HG03139 (cell line): ENCODE data around the gene TOMM40.
"Not testable (repeated sequence)": the region's sequence is repeated elsewhere in the genome, so short reads cannot be mapped to it uniquely, and the experiment has no call there.

Source experiments
- ATAC-seq: cut with Tn5 transposase; IDR thresholded peaks from one replicate; pipeline ENCODE4 v1.9.1; 2021; ENCODE audit not compliant: unreplicated experiment

The TOMM40 gene

DNA sequence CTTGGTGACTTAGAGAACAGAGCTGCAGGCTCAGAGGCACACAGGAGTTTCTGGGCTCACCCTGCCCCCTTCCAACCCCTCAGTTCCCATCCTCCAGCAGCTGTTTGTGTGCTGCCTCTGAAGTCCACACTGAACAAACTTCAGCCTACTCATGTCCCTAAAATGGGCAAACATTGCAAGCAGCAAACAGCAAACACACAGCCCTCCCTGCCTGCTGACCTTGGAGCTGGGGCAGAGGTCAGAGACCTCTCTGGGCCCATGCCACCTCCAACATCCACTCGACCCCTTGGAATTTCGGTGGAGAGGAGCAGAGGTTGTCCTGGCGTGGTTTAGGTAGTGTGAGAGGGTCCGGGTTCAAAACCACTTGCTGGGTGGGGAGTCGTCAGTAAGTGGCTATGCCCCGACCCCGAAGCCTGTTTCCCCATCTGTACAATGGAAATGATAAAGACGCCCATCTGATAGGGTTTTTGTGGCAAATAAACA is 33.2 kb downstream of the TOMM40 start:
- ATAC-seq: no peak

DNA sequence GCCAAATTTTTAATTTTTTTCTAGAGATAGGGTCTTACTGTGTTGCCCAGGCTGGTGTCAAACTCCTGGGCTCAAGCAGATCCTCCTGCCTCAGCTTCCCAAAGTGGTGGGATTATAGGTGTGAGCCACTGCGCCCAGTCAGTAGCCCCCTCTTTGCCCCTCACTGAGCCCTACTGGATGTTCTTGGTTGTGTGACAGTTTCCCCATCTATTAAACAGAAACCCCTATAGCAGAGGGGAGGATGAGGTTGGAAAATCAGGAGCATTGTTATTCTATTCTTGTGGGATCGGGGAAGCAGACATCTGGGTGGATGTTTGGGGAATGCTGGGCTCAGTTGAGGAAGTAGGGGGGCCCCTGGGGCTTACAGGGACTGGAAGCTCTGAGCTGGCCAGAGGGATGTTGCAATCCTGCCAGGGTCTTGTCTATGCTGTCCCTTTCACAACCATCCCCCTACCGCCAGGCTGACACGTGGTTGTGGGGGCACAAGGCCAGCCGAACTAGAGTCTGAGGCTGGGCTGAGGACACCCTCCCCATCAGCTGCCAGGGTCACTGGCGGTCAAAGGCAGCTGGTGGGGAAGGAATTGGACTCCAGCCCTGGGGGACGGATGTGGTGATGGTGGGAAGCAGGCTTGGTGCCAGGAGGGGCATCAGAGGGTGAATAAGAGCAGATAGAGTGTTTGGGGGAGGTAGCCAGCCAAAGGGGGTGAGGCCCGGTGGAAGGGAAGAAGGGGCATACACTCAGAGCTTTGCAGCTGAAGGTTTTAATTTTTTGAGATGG is 34.2 kb downstream of the TOMM40 start:
- no peak for ATAC-seq

DNA sequence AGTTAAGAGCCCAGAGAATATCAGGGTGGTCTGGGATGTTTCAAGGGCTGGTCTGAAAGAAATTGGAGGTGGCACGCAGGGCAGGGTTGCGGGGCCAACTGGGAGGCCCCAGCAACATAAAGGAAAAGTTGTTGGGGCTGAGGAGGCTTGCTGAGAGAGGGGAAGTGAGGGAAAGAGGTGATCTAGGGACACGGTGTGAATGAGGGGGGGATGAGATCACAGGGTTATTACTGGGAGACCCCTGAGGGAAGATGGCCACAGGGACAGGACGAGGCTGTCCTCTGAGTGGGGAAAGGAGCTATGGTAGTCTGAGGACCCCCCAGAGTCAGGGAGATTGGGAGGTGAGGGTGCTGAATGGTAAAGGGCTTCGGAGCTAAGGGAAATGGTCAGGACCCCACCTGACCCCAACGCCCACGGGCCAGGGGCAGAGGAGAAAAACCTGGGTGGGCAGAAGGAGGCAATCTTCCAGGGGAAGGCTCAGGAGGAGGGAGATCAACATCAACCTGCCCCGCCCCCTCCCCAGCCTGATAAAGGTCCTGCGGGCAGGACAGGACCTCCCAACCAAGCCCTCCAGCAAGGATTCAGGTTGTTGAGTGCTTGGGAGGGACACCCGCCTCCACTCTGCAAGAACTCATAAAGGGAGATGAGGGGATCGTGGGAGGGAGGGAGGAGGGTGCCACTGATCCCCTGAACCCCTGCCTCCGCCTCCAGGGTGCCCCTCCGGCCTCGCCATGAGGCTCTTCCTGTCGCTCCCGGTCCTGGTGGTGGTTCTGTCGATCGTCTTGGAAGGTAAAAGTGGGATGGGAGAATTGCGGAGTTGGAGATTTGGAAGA is 35.4 kb downstream of the TOMM40 start:
- ATAC-seq: not testable (repeated sequence)

DNA sequence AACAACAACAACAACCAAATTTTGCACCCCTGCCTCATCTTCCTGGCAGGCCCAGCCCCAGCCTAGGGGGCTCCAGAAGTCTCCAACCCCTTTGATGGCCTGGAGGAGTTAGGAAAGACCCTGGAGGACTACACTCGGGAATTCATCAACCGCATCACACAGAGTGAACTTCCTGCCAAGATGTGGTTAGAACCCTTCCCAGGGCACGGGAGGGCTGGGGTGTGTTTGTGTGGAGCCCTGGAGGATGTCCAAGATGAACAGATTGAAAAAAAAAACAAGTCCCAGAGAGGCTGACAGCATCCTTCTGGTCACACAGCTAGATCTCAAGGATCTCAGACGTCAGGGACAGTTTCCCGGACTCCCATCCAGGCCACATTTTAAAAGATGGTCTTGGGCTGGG is 36.7 kb downstream of the TOMM40 start:
- ATAC-seq: no peak

DNA sequence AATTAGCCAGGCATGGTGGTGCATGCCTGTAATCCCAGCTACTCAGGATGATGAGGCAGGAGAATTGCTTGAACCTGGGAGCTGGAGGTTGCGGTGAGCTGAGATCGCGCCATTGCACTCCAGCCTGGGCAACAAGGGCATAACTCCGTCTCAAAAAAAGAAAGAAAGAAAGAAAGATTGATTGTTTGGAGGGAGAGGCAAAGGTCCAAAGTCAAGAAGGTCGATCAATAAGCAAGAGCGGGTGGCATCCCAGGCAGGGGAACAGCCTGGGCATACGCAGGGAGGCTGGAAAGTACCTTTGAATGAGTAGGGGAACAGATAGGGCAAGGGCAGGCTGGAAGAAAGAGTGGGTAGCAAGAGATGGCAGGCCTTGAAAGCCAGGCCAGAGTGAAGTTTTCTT is 39.0 kb downstream of the TOMM40 start:
- no peak for ATAC-seq

DNA sequence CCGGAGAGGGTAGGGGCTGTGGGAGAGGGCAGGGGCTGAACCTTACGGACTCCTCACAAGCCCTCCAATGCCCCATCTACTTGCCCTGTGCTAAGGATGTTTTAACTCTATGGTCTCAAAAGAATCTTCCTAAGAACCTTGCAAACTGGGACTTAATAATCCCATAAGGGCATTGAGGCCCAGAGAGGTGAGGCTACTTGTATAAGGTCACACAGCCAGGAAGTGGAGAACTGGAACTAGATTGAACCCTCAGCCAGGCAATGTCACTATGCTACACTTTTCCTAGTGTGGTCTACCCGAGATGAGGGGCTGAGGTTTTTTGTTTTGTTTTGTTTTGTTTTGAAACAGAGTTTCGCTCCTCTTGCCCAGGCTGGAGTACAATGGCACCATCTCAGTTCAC is 40.5 kb downstream of the TOMM40 start:
- no peak for ATAC-seq

DNA sequence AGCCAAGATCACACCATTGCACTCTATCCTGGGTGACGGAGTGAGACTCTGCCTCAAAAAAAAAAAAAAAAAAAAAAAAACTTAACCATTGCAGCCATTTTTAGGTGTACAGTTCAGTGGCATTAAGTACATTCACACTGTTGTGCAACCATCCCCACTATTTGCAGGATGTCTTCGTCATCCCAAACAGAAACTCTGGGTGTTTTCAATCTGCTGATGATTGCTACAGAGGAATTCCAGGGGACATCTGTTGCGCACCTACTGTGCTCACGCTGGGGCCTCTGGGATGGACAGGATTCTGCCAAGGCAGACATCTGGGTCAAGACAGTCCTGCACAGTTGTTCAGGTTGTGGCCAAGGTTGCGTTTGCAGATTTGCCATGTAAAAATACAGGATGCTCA is 48.6 kb downstream of the TOMM40 start:
- ATAC-seq: no peak

DNA sequence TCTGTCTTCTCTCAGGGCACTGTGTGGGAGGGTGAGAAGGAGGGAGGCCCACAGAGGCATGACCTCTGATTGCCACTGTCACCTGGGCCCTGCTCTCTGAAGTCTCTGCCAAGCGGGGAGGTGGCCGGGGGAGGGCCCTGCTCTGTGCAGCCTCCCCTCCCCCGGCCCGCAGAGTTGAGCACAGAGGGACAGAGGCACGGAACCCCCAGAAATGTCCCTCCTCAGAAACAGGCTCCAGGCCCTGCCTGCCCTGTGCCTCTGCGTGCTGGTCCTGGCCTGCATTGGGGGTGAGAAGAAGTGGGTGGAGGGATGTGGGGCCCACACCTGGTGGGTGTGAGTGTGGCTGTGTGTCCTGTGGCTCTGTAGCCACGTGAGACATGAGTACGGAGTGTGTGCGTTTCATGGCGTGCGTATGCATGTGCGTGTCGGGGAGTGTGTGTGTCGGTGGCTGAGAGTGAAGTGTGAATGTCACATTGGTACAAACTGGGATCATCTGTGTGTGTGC is 51.1 kb downstream of the TOMM40 start, which contains the start of gene APOC4:
APOC4 (plus strand) TSS at position 171 of the 505 bp plus-strand sequence; CDS start at position 212, 41 bp downstream.
- ATAC-seq: no peak

DNA sequence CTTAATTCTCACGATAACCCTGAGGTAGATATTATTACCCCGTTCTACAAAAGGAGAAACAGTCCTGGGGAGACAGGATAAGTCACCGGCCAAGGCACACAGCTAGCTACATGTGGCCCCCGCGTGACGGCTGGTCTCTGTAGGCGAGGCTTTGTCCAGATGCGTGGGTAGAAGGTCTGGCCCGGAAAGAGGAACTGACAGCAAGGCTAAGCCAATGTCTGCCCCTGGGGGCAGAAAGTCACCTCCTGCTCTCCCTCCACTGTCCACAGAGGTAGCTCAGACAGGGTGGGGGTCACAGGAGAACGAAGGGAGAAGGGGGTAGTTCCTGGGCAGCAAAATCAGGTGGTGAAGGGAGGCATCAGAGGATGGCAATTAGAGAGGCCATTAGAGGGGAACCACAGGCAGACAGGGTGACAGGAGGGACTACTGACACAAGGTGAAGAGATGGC is 52.8 kb downstream of the TOMM40 start:
- peak; percentile 50 for ATAC-seq

DNA sequence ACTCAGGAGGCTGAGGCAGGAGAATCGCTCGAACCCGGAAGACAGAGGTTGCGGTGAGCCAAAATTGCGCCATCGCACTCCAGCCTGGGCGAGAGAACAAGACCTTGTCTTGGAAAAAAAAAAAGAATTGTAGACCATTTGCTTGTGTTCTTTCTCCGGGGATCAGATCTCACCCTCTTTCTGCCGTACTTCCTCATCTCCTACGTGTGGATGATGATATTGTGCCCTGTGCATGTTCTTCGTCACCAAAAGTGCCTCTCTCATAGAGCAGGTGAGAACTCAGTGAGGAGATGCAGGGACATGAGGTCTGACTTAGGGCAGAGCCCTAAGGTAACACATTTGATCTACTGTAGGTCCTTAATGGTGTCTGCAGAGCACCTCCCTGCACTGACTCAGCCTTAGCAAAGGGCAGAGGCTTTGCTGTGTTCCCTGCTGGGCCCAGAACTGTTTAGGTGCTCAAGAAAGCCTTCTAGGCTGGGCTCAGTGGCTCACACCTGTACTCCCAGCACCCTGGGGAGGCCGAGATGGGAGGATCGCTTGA is 56.1 kb downstream of the TOMM40 start:
- no peak for ATAC-seq

DNA sequence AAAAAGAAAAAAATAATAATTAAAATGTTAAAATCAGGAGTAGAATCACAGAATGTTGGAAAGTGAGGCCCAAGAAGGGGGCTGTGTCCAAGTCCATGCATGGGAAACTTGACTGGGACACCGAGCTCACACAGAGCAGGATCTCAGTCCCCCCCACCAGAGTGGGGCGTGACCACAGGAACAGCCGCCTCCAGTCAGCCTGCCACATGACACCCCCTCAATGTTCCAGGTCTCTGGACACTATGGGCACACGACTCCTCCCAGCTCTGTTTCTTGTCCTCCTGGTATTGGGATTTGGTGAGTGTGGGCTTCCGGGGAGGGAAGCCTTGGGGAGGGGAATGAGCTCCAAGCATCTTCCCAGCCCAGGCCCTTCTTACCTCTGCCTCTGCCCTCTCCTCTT is 57.2 kb downstream of the TOMM40 start:
- no peak for ATAC-seq

DNA sequence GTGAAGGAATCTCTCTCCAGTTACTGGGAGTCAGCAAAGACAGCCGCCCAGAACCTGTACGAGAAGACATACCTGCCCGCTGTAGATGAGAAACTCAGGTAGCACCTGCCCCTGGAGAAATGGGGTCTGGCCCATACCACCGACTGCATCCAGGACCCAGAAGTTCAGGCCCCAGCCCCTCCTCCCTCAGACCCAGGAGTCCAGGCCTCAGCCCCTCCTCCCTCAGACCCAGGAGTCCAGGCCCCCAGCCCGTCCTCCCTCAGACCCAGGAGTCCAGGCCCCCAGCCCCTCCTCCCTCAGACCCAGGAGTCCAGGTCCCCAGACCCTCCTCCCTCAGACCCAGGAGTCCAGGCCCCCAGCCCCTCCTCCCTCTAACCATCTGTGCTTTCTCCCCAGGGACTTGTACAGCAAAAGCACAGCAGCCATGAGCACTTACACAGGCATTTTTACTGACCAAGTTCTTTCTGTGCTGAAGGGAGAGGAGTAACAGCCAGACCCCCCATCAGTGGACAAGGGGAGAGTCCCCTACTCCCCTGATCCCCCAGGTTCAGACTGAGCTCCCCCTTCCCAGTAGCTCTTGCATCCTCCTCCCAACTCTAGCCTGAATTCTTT is 57.8 kb downstream of the TOMM40 start:
- ATAC-seq: no peak

DNA sequence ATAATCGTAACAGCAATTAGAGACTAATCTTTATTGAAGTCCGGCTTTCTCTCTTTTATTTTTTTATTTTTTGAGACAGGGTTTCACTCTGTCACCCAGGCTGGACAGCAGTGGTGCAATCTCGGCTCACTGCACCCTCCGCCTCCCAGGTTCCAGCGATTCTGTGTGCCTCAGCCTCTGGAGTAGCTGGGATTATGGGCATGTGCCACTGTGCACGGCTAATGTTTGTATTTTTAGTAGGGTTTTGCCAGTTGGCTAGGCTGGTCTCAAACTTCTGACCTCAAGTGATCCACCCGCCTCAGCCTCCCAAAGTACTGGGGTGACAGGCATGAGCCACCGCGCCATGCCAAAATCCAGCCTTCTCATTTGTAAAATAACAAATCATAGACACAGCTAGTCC is 58.5 kb downstream of the TOMM40 start:
- ATAC-seq: no peak

DNA sequence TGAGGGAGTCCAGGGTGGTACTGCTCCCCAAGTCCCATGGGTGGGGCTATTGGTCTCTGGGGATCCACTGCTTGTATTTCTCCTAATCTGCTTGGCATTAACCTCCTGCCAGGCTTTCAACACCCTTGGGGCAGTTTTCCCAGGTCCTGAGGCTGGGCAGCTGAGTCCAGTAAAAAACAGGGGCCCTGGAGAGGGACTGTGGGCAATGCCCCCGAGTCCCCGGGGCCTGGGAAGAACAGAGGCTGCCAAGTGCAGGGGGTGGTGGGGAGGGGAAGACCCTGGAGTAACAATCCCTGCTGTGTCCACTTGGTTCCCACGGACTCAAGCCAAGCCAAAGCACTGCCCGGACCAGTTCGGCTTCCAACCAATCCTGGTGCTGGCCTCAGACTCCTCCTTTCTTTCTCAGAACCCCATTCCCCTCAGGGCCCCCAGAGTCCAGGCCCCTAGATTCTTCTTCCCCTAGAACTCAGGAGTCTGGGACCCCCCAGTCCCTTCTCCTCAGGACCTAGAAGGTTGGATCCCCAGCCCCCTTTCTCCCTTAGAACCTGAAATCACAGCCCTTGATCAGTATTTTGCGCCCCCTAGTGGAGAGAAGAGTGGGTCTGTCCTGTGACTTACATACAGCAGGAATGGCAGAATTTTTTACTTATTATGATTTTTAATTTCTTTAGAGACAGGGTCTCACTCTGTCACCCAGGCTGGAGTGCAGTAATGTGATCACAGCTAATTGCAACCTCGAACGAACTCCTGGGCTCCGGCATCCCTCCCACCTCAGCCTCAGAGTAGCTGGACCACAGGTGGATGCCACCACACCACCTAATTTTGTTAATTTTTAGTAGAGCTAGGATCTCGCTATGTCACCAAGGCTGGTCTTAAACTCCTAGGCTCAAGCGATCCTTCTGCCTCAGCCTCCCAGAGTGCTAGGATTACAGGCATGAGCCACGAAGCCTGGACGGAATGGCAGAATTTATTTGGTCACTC is 60.4 kb downstream of the TOMM40 start:
- no peak for ATAC-seq
